HG02870 (cell line): ENCODE results near the gene DACT3.
"Not testable (repeated sequence)": the region's sequence is repeated elsewhere in the genome, so short reads cannot be mapped to it uniquely, and the experiment has no call there.

Experiments
- ATAC-seq: cut with Tn5 transposase; IDR thresholded peaks from one replicate; pipeline ENCODE4 v1.9.1; 2021; ENCODE audit warnings: mild to moderate bottlenecking, moderate library complexity; ENCODE audit not compliant: unreplicated experiment

The DACT3 gene

GRCh38 chr19:46634656-46635218, 26.2 kb downstream of the DACT3 start:
- no peak for ATAC-seq

GRCh38 chr19:46634045-46634655, 26.8 kb downstream of the DACT3 start:
- ATAC-seq, result no peak

GRCh38 chr19:46633130-46633529, 27.9 kb downstream of the DACT3 start:
- no peak for ATAC-seq

GRCh38 chr19:46631481-46631880, 29.5 kb downstream of the DACT3 start:
- no peak for ATAC-seq

GRCh38 chr19:46630586-46631205, 30.3 kb downstream of the DACT3 start:
- ATAC-seq, result no peak

GRCh38 chr19:46629546-46630025, 31.4 kb downstream of the DACT3 start:
- no peak for ATAC-seq

GRCh38 chr19:46628970-46629369, 32.0 kb downstream of the DACT3 start:
- ATAC-seq, result not testable (repeated sequence)

GRCh38 chr19:46626446-46626845, 34.5 kb downstream of the DACT3 start:
- no peak for ATAC-seq

GRCh38 chr19:46625731-46626130, 35.3 kb downstream of the DACT3 start:
- ATAC-seq, result no peak

- ATAC-seq, result no peak
Measured at GRCh38 chr19:46624958-46625661, 35.9 kb downstream of the DACT3 start, which contains the start of gene PTGIR. TSS of gene PTGIR (minus strand) at chr19:46625089. CDS start at chr19:46624225, 864 bp downstream.

- no peak for ATAC-seq
Measured at GRCh38 chr19:46623915-46624502, 37.0 kb downstream of the DACT3 start.

GRCh38 chr19:46622118-46622446, 38.9 kb downstream of the DACT3 start:
- no peak for ATAC-seq

GRCh38 chr19:46621191-46622117, 39.5 kb downstream of the DACT3 start:
- ATAC-seq, result no peak

- ATAC-seq, result no peak
Measured at GRCh38 chr19:46620716-46621115, 40.3 kb downstream of the DACT3 start.

GRCh38 chr19:46620267-46620666, 40.7 kb downstream of the DACT3 start:
- ATAC-seq, result no peak

- ATAC-seq, result no peak
Measured at GRCh38 chr19:46618670-46619231, 42.2 kb downstream of the DACT3 start.

GRCh38 chr19:46617601-46618000, 43.4 kb downstream of the DACT3 start:
- ATAC-seq, result no peak

- no peak for ATAC-seq
Measured at GRCh38 chr19:46616631-46617322, 44.2 kb downstream of the DACT3 start.

GRCh38 chr19:46615966-46616365, 45.0 kb downstream of the DACT3 start:
- ATAC-seq, result no peak
